Measurements from ENCODE around the gene OLA1.

Gene OLA1

GRCh38 chr2:174028935-174029334 lies 219.4 kb downstream of the OLA1 start:
- no peak for DNase-seq

GRCh38 chr2:174027956-174028355 lies 220.4 kb downstream of the OLA1 start:
- DNase-seq = no peak

GRCh38 chr2:174026122-174026845 lies 222.0 kb downstream of the OLA1 start:
- DNase-seq = no peak

- DNase-seq = no peak
Measured at GRCh38 chr2:174025271-174026121, 222.8 kb downstream of the OLA1 start.

- no peak for DNase-seq
Measured at GRCh38 chr2:174024524-174025270, 223.6 kb downstream of the OLA1 start.

GRCh38 chr2:174023591-174024523 lies 224.5 kb downstream of the OLA1 start:
- no peak for DNase-seq

Measured in NCI-H1930 (cell line).